ENCODE measurements around the gene DCDC1.

The DCDC1 gene

GRCh38 chr11:31096191-31096805 is 273.2 kb downstream of the DCDC1 start:
- TF ChIP-seq CTCF (IDR thresholded peaks at IDR 0.05; ENCODE audit: low read length, missing control alignments), result no peak
- DNase-seq (ENCODE audit: low read depth), result no peak
- no peak overlapping the region for H3K4me3 ChIP-seq (replicated peaks; ENCODE audit: low read depth, low read length)

- no peak for DNase-seq (ENCODE audit: low read depth)
- no peak for TF ChIP-seq CTCF (IDR thresholded peaks at IDR 0.05; ENCODE audit: low read length, missing control alignments)
- H3K4me3 ChIP-seq (replicated peaks; ENCODE audit: low read depth, low read length), result no peak overlapping the region
Measured at GRCh38 chr11:31092638-31093037, 276.9 kb downstream of the DCDC1 start.

GRCh38 chr11:31089117-31089516 is 280.4 kb downstream of the DCDC1 start:
- no peak for TF ChIP-seq CTCF (IDR thresholded peaks at IDR 0.05; ENCODE audit: low read length, missing control alignments)
- DNase-seq (ENCODE audit: low read depth), result no peak
- H3K4me3 ChIP-seq (replicated peaks; ENCODE audit: low read depth, low read length), result no peak overlapping the region

GRCh38 chr11:31069447-31070205 is 299.9 kb downstream of the DCDC1 start:
- no peak for DNase-seq (ENCODE audit: low read depth)
- H3K4me3 ChIP-seq (replicated peaks; ENCODE audit: low read depth, low read length), result no peak overlapping the region
- TF ChIP-seq CTCF (IDR thresholded peaks at IDR 0.05; ENCODE audit: low read length, missing control alignments), result no peak

GRCh38 chr11:31060880-31061279 is 308.7 kb downstream of the DCDC1 start:
- peak; percentile 39 for DNase-seq (ENCODE audit: low read depth)
- H3K4me3 ChIP-seq (replicated peaks; ENCODE audit: low read depth, low read length), result no peak overlapping the region
- no peak for TF ChIP-seq CTCF (IDR thresholded peaks at IDR 0.05; ENCODE audit: low read length, missing control alignments)

GRCh38 chr11:31059529-31059928 is 310.0 kb downstream of the DCDC1 start:
- no peak for DNase-seq (ENCODE audit: low read depth)
- TF ChIP-seq CTCF (IDR thresholded peaks at IDR 0.05; ENCODE audit: low read length, missing control alignments), result no peak
- H3K4me3 ChIP-seq (replicated peaks; ENCODE audit: low read depth, low read length), result no peak overlapping the region

All from fibroblast of pulmonary artery (primary cell).